GM18511 (cell line): ENCODE measurements around the gene NAP1L4.
A peak's percentile ranks its signal among the peaks of the same experiment; 100 is the strongest.

Experiments used
- ATAC-seq: cut with Tn5 transposase; IDR thresholded peaks from one replicate; pipeline ENCODE4 v1.9.1; 2021; ENCODE audit warnings: mild to moderate bottlenecking, moderate library complexity; ENCODE audit not compliant: unreplicated experiment

Gene NAP1L4

DNA sequence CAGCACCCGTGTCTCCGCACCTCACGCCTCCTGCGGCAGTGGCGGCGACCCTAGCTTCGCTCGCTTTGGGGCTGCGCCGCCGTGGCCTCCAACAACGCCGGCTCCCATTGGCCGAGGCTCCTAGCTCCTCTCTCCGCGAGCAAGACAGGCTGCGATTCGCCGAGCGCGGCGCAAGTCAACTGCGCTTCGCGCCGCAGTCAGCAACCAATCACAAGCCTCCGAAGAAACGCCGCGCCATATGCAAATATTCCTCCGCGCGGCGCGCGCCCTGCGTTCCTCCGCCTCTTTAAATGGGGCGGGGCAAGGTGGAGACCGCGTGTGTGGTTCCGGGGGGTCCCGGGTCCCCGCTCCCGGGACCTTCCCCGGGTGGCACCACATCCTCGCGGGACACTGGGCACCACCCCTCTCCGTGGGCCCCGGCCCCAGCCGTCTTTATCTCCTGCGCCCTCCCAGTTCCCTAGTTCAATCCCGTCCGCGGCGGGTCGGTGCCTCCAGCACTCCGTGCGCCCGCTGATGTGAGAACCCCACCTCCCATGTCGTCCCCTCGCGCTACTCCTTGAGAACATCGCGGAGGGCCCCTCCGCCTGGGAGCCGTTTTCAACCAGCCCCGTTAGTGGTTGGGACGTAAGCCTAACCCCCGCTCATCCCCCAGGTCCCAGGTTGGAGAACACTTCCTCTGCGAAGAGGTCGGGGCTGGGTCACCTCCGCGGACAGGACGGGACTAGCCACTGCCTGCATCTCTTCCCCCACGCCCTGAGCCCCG lies at the start of gene NAP1L4:
Gene NAP1L4 (minus strand): TSS at position 96 of the 763 bp plus-strand sequence. CDS start 13,109 bp downstream, outside the sequence.
- ATAC-seq, result peak; percentile 81

- ATAC-seq, result no peak
Observed at GRCh38 chr11:3040881-3041280, 48.8 kb upstream of the NAP1L4 start.

DNA sequence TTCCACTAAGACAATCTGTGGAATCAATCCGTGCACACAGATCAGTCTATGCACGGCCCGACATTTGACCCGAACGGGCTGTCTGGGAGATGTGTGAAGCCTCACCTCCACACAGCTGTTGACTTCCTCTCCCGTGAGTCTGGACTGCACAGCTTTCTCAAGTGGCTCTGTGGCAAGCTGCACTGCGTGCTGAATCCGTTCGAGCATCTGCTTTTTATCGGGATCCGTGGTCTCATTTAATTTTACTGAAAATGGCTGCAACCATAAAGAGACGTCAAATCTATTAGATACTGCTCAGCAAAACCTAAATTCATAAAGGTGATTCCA lies 45.8 kb upstream of the NAP1L4 start:
- ATAC-seq, result no peak

GRCh38 chr11:3037040-3037944 lies 45.2 kb upstream of the NAP1L4 start:
- no peak for ATAC-seq

GRCh38 chr11:3036419-3036818 lies 44.3 kb upstream of the NAP1L4 start:
- no peak for ATAC-seq

DNA sequence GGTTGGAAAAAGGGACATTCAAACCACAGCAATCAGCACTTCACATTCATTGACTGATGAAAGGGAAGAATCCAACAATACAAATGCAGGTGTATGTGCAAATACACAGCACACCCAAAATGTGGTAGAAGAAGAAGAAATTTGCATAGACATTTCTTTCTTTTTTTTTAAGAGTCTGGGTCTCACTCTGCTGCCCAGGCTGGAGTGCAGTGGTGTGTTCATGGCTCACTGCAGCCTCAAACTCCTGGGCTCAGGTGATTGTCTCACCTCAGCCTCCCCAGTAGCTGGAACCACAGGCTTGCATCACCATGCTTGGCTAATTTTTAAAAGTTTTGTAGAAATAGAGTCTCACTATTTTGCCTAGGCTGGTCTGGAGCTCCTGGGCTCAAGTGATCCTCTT lies 43.2 kb upstream of the NAP1L4 start:
- ATAC-seq, result no peak

GRCh38 chr11:3030289-3031070 lies 38.4 kb upstream of the NAP1L4 start:
- ATAC-seq, result no peak

- ATAC-seq, result no peak
Observed at GRCh38 chr11:3028813-3029212, 36.7 kb upstream of the NAP1L4 start.

DNA sequence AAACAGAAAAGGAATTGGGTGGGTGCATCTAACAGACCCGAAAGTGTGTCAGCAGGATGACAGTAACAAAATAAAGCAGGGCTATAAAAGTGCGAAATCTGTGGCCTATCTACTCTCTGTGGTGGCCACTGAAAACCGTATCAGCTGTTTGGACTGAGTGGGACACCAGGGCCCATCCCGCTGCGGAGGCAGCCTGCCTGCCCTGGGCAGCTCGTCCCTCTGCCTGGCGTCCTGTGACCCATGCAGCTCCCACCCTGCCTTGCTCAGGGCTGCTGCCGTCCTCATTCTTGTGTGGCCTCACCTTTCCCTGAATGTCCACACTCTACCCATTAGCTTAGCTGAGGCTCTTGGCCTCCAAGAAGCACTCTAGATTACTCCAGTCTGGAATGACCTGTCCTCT lies 34.7 kb upstream of the NAP1L4 start:
- ATAC-seq, result no peak

DNA sequence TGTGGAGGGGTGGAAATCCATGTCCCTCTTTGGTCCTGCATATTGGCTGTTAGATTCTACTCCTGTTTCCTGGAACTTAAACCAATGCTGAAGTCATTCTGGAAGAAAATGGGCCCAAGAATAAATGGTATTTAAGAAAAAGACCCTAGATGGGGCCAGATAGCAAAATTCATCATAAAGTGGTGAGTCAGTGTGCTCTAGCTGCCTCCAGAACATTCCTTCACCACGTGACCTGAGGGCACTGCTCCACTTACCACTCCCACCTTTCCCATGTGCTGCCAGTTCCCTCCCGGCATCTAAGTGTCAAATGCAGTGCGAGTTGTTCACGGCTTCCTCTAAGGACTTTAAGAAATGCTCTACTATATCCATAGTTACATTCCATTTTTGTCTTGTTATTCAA lies 30.9 kb upstream of the NAP1L4 start:
- ATAC-seq, result no peak

DNA sequence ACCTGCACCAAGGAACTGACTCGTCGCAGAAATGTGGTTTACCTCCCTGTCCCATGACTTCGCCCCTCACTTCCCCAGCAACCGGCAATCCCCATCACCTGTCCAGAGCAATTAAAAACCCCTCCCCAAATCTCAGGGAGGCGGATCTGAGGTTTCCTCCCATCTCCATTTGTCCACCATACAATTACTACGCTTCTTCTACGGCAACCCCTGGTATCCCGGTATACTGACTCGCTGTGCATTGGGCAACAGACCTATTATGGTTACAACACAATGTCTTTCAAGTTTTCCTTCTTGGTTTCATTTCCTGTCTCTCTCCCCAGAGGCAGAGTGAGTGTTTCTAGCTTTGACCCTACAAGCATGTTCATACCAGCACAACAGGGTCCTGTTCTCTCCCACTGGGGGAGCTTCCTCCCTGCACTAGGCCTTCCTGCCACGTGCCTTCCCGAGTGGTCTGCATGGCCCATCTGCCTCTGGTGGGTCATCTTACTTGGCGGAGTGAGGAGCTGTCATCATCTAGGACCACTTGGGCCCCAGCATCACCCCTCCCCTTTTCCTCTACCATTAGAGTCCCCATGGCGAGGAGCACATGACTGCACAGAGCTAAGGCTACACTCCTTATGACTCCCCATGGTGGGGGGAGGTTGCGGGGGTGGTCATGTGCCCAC lies 30.3 kb upstream of the NAP1L4 start:
- ATAC-seq, result peak; percentile 86

- ATAC-seq, result no peak
Observed at GRCh38 chr11:3021125-3021524, 29.0 kb upstream of the NAP1L4 start.

DNA sequence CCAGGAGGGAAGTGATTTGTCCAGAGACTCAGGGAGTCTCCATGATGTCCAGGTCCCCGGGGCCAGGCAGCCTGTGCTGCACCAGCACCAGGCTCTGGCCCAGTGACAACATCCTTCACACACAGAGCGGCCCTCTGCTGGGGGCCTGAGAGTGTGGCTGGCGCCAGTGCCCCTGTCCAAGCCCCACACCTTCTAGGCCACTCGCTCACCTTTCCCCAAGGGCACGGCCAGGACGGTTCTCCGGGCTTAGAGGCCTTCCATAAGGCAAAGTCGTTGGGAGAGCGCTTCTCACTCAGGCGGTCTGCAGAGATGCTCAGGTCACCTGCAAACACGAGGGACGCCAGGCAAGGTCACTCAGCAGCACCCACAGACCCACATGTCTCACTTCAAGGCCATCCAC lies 27.9 kb upstream of the NAP1L4 start:
- no peak for ATAC-seq

GRCh38 chr11:3018596-3018995 lies 26.5 kb upstream of the NAP1L4 start:
- no peak for ATAC-seq

GRCh38 chr11:3016861-3017260 lies 24.7 kb upstream of the NAP1L4 start:
- no peak for ATAC-seq

GRCh38 chr11:3015796-3016195 lies 23.7 kb upstream of the NAP1L4 start:
- no peak for ATAC-seq

- ATAC-seq, result no peak
Observed at GRCh38 chr11:3014943-3015342, 22.8 kb upstream of the NAP1L4 start.

DNA sequence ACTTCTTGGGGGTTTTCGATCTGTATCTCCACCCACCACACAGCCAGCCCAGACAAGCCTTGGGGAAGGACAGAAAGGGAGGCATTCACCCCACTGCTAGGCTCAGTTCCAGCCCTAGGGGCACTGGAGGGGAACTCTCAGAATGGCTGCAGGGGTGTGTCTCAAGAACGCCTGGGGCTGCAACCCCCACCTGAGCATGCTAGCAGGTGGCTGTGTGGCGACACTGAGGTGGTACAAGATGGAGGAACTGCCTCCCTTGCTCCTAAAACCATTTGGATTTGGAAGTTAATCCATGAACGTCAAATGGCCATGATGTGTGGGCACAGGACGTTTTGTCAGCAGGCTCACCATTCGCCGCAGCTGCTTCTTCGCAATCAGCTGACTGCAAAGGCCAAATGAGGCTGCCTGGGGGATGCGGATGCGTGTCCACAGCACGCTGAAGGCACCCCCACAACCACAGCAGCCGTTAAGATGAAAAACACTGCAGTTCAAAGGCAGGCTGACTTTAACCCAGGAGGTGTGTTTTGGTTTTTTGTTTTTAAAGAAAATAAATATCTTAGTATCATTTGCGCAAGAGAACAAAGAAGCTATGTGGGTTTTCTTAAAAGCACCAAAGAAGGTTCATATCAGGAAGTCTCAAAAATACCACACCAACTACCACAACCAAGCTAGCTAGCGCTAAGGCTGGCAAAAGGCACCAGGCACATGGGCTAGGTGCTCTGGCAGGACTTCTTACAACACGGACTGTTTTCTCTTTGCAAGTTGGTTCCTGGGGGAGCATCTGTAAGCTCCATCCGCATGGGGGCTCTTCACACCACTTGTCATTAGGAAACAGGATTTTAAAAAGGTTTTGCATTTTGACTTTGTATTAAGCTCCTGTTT lies 22.2 kb upstream of the NAP1L4 start:
- no peak for ATAC-seq

- no peak for ATAC-seq
Observed at GRCh38 chr11:3011891-3012885, 20.1 kb upstream of the NAP1L4 start.
